DMS153 treated with DMSO at 0.1 percent for 48 hours (cell line): ENCODE data around the gene CYP4Z1.
"Not testable (repeated sequence)": the region's sequence is repeated elsewhere in the genome, so short reads cannot be mapped to it uniquely, and the experiment has no call there.

Experiments
- DNase-seq: peaks from one replicate; lab custom pipeline; 2025; ENCODE audit not compliant: unreplicated experiment; lab: John Stamatoyannopoulos, UW

The CYP4Z1 gene

GRCh38 chr1:47126997-47127396 is 60.0 kb downstream of the CYP4Z1 start:
- not testable (repeated sequence) for DNase-seq

DNA sequence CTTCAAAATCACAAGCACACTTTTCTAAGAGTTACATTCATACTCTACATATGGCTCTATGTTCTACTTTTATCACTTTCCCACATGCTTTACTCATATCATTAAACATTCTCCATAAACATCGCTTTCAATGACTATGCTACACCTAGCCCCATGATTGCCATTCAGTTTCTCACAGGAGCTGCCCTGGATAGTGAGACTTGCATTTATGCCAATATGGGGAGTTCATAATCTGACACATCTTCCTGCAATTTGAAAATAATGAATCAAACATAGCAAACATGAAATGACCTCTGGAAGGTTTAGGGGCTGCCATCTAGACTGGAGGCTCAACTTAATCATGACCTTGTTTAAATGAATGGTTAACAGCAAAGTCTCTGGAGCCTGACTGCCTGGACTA is 61.2 kb downstream of the CYP4Z1 start:
- DNase-seq, result no peak

GRCh38 chr1:47128854-47129253 is 61.8 kb downstream of the CYP4Z1 start:
- DNase-seq, result not testable (repeated sequence)

DNA sequence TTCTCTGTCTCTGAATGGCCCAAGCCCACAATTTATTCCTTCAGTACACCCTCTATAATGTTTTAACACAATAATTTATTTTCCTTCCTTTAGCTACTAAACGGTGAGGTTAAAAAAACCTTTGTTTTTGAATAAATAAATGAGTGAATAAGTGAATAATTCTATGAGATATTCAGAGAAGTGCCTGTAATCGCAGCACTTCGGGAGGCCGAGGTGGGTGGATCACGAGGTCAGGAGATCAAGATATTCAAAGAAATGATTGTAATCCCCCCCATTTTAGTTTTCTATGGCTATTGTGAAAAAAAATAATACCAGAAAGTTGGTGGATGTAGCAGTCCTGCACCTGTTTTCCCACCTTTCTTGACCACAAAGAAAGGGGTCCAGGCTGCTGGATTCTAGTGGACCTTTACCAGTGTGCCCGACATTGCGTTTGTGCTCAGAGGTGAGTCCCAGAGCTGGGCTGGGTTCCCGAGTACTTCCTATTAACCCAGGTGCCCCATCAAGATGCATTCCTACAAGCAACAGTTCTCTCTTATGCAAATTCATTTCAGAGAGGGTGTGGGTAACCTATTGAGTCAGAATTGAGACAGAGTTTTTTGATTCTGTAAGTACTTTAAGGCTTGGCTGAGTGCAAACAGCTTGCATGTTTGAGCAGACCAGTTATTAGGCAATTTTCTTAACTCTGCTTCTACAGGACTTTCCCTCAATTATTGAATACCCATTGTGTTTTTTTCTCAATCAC is 62.6 kb downstream of the CYP4Z1 start:
- DNase-seq, result not testable (repeated sequence)

DNA sequence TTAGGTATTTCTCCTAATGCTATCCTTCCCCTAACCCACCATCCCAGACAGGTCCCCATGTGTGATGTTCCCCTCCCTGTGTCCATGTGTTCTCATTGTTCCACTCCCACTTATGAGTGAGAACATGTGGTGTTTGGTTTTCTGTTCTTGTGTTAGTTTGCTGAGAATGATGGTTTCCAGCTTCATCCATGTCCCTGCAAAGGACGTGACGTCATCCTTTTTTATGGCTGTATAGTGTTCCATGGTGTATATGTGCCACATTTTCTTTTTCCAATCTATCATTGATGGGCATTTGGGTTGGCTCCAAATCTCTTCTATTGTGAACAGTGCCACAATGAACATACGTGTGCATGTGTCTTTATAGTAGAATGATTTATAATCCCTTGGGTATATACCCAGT is 65.6 kb downstream of the CYP4Z1 start:
- not testable (repeated sequence) for DNase-seq

GRCh38 chr1:47137198-47137597 is 70.2 kb downstream of the CYP4Z1 start, which contains the start of gene CYP4A22:
CYP4A22 (plus strand) TSS chr1:47137441; CDS start chr1:47137486, 45 bp downstream.
- no peak for DNase-seq

- no peak for DNase-seq
Observed at GRCh38 chr1:47137925-47138615, 71.0 kb downstream of the CYP4Z1 start.

DNA sequence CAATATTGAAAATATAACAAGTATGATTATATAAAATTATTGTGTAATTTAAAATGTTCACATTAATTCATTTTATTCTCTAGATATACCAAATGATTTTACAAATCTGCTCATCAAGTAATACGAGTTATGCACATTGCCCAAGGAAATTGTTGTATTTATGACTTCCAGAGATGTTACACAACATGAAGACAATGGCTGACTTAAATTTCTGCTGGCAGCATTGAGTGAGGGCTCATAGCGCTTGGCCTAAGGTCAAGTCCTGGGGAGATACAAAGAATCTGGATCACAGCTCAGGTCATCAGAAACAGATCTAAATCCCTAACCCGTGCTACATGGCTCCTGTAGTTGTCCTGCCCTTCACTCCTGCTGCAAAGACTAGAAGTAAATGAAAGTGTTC is 73.3 kb downstream of the CYP4Z1 start:
- not testable (repeated sequence) for DNase-seq

- not testable (repeated sequence) for DNase-seq
Observed at GRCh38 chr1:47143654-47144053, 76.6 kb downstream of the CYP4Z1 start.

GRCh38 chr1:47146495-47146894 is 79.5 kb downstream of the CYP4Z1 start:
- not testable (repeated sequence) for DNase-seq

DNA sequence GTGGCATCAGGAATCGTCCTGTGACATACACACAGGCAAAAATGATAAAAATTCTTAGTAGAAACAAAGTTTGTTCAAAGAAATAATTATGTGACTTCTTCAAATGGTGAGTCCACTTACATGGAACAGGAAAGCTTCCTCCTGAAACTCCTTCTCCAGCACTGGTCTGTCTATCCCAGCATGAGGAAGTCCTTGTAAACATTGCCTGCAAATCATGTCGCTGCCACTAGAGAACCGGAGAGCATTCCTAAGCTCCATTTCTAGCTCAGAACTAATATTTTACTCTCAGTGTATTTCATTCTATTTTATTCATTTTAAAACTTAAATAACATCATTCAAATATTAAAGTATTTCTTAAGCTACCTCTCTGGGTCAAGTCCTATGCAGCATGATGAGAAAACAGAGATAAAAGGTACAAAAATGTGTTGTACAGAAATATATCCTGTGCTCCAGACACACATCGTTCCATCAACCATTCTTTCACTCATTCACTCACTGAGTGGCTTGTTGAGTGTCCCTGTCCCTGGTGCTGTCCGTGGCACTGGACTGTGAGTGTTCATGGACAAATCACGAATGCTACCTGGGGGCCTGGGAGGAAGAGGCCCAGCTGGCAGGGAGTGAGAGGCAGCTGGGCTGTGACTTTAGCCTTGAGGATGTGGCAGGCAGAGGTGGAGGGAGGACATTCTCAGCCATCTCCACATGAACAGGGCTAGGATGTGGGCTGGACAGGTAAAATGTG is 80.2 kb downstream of the CYP4Z1 start:
- no peak for DNase-seq

GRCh38 chr1:47149162-47149561 is 82.1 kb downstream of the CYP4Z1 start:
- not testable (repeated sequence) for DNase-seq

- DNase-seq, result not testable (repeated sequence)
Observed at GRCh38 chr1:47156457-47156856, 89.4 kb downstream of the CYP4Z1 start.

GRCh38 chr1:47157957-47158356 is 90.9 kb downstream of the CYP4Z1 start:
- not testable (repeated sequence) for DNase-seq

GRCh38 chr1:47160716-47161115 is 93.7 kb downstream of the CYP4Z1 start:
- no peak for DNase-seq

DNA sequence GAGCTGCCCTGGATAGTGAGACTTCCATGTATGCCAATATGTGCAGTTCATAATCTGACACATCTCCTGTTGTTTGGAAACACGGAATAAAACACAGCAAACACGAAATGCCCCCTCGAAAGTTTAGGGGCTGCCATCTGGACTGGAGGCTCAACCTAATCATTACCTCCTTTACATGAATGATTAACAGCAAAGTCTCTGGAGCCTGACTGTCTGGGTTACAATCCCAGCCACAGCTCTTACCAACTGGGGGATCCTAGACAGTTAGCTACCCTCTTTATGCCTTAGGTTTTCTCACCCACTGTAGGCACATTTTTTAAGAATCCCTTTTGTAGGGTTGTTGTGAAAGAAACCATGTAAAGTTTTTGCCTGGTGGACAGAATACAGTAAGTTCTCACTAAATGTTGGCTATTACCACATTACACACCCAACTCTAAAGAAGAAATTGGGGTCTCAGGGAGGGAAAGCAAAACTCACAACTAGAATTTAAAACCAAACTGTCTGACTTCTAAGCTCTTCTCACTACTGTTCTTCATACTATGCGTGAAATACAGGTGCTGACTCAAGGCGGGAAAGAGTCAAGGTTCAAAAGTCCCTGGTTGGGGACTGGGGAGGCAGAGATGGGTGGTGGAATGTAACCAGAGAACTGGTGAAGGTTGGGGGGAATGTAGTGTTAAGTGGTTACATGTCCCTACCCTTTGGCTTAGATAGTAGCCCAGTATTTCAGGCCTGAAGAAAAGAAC is 94.4 kb downstream of the CYP4Z1 start:
- DNase-seq, result no peak

GRCh38 chr1:47164552-47164951 is 97.5 kb downstream of the CYP4Z1 start:
- no peak for DNase-seq
